NCI-H446 treated with DMSO at 0.1 percent for 48 hours (cell line): Measurements from ENCODE around the gene GRPEL2.
A peak's percentile ranks its signal among the peaks of the same experiment; 100 is the strongest.

Experiments
- DNase-seq: peaks from one replicate; lab custom pipeline; 2025; lab: John Stamatoyannopoulos, UW

The GRPEL2 gene

DNA sequence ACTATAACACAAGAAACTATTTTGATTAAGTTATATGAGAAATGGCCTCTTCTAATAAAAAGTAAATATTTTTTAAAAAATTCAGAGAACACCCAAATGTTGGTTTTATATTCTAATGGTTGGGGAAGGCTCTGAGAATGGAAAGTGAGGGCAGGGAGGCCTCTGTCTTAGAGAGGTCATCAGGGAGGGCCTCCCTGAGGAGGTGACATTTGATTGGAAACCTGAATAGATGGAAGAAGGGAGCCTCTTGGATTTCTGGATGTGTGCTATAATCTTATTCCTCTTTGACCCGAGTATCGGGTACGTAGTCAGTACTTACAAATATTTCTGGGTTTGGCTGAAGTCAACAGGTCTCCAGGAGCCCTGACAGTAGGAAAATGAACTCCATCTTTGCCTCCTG lies 26.1 kb upstream of the GRPEL2 start:
- DNase-seq, result no peak

DNA sequence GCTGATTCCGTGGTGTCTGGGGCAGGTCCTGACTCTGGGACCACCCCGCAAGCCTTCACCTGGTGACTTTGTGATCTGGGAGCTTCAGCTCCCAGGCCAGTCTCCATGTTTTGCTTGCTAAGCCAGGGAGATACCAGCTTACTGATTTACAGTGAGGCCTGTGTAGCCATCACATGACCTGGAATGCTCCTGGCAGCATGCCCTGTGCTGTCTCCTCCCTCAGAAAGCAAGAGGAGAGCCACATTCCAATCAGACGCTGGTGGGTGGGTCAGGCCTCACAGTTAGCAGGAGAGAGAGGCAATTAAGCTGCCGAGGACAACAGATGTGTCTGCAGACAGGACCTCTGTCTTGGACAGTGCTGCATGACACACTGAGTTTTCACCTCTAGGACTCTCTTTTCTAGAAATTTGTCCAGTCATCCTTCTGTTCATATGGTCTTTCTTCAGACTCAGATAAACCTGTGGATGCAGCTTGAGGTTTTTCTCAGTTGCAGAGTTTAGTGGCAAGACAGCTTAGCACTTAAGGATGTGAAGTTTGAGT lies 24.4 kb upstream of the GRPEL2 start:
- peak; percentile 45 for DNase-seq

DNA sequence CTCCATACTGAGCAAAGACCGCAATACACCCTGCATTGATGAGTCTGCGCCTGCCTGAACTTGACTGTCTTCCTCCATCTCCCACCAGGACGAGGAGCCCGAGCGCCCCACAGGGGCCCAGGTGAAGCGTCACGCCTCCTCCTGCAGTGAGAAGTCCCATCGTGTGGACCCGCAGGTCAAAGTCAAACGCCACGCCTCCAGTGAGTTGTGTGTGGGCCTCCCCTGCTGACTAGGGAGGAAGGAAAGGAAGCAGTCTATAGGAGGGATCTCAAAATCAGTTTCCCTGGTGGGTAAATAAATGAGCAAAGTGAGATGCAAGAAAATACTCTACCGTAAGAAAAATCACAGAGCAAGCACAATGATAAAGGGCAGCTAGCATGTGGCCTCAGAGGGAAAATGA lies 22.8 kb upstream of the GRPEL2 start:
- no peak for DNase-seq

DNA sequence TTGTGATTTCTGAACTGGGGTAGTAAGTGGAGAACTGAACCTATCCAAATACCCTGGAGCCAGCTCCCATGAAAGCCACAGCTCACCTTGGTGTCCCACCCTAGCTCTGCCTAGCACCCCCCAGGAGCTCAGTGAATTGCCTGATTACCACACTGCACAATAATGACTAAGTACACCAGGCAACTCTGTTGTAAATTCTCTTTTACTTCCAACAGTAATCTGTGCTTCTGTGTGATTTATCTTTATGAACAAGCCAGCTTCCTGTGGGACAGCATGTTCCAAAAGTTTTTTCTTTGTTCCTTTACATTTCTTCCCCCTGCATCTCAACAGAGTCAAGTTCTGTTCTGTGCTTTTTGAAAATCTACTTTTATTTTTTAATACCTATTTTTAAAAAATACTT lies 22.1 kb upstream of the GRPEL2 start:
- no peak for DNase-seq

DNA sequence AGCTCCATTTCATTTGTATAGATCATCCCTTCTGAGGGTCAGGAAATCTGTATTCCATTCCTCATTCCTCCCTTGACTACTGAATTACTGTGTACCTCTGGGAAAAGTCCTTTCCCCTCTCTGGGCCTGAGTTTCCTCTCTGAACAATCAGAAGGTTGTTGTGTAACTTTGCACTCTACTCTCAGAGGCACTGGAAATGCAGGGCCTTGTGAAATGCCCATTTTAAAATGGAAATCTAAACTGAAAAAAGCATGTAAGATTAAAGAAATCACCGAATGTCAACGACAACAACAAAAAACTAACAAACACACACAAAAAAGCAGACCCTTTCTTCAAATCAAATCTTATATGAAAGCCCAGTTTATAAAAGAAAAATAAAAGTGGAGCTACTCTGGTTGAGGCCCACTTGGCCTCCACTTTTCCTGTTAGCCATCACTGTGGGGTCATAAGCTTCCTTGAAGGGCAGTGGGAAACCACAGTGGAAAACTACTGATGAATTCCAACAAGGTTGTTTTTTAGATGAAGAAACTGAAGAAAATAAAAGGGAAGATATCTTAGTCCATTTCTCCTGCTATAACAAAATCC lies 21.6 kb upstream of the GRPEL2 start:
- no peak for DNase-seq

DNA sequence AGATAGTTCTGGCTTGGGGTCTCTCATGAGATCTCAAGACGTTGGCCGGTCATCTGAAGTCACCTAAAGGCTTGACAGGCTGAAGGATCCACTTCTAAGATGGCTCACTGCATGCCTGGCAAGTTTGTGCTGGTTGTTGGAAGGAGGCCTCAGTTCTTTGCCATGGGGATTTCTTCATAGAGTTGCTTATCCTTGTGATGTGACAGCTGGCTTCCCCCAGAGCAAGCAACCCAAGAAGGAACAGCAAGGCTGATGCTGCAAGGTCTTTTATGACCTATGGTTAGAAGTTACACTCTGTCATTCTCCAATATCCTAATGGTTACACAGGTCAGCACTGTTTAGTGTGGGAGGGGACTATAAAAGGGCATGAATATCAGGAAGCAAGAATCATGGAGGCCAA lies 20.7 kb upstream of the GRPEL2 start:
- DNase-seq, result no peak

DNA sequence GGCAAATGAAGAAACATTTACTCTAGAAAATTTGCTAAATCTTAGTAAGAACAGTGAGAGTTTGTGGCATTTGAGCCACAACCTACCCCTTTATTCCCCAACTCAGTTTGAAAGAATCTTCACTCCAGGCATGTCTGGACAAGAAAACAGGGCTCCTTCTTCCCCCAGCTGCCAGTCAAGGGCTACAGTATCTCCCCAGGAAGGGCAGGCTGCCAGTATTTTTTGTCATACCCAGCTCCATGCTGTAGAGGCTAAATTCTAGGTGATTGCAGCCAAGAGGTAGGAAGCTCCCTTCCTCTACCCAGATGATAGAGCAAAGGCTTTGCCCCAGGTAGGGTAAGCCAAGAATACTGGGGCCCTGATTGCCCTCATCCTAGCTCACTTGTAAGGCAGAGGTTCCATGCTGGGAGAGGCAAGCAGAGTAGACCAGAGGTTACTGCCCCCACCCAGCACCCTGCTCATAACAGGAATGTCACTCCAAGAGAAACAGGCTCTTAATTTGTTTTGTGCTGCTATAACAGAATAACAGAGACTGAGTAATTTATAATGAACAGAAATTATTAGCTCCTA lies 20.0 kb upstream of the GRPEL2 start:
- no peak for DNase-seq

DNA sequence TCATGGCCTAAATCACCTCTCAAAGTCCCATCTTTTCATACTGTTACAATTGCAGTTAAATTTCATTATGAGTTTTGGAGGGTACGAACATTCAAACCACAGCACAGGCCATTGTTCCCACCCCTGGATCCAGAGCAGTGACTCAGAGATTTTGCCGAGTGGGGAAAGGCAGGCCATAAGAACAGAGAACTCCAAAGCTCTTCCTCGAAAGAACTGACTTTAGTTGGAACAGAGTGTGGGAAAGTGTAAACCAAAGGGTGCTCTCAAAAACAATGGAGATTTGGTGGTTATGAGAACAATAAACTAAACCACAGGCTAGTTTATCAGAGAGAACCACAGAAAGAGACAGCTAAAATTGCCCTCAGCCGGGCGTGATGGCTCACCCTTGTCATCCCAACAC lies 19.4 kb upstream of the GRPEL2 start:
- DNase-seq, result no peak

DNA sequence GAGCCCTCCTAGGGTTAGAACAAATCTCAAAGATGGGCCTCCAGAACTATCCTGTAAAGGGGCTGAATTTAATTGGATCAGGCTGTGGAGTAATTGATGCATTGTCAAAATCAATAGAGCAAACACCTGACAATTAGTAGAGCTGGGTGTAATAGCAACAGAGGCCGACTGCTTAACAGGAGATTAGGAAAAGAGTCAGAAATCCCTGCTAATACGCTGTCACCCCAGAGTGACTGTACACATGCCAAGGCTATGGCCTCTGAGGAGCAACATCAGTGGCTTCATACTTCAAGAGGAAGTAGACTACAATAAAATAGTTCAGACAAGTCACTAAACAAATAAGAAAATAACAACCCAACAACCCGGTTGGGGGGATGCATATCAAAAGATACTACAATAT lies 18.7 kb upstream of the GRPEL2 start:
- DNase-seq, result no peak

DNA sequence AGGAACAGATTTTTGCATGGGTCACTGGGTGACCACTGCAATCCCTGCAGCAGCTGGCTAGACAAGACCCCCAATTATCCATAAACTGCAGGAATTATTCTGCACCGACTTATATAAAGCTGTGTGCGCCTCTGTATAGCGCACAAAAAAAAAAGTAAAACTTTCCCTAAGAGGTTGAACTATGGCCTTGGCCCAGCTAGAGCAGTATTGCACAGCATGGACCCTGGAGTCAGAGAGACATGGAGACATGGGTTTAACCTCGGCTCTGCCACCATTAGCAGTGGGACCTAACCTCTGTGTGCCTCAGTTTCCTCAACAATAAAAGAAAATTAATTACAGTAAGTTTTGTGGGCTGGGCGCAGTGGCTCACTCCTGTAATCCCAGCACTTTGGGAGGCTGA lies 17.1 kb upstream of the GRPEL2 start:
- no peak for DNase-seq

DNA sequence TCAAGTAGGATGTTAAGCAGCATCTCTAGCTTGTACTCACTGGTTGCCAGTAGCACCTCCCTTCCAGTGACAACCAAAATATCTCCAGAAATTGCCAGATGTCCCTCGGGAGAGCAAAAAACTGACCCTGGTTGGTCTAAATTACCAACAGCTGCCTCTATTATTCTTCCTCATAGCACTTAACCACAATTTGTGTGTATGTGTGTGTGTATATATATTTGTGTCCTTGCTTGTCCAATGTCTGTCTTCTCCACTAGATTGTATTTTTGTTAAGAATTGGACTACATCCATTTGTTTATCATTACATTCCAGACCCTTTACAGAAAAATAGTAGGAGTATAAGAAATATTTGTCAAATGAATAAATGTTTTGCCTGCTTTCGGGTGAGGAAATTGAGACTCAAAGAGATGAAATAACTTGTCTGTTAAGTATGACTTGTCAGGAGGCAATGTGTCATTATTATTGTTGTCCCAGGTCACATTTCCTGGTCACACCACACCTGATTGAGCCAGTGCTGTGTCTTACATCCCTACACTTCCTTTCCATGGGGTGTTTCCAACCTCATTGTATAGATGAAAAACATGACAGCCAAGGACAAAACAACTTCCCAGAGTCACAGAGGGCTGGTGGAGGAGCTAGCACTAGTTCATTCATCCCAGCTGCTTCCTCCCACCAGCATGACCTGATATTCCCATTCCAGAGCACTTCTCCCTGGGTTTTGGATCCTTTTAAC lies 11.4 kb upstream of the GRPEL2 start:
- DNase-seq, result no peak

DNA sequence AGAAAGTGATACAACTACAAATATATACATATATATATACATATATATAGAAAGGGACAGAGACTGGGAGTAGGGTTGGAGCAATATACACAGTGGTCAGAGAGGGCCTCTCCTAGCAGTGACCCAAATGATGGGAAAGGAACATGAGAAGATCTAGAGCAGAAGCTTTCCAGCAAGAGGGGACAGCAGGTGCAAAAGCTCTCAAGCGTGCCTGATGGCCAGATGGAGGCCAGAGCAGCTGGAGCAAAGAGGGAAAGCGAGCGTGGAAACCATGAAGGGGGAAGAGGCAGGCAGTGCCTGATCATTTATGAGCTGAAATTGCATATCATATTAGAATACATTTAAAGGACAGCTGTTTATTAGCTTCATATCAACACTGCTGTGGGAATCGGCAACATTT lies 7.6 kb upstream of the GRPEL2 start:
- no peak for DNase-seq

DNA sequence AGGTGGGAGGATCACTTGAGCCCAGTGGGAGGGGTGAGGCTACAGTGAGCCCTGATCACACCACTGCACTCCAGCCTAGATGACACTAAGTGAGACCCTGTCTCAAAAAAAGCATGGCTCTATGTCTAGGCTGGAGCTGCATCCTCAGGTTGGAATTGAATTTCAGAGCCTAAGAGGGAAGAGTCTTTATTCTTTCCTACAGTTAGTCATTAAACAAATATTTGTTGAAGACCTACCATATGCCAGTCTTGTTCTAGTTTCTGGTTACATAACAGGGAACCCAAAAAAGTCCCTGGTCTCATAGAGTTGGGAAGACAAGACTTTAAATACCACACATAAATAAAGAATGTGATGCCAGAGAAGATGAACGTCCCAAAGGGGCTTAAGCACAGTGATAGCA lies 6.9 kb upstream of the GRPEL2 start:
- no peak for DNase-seq

DNA sequence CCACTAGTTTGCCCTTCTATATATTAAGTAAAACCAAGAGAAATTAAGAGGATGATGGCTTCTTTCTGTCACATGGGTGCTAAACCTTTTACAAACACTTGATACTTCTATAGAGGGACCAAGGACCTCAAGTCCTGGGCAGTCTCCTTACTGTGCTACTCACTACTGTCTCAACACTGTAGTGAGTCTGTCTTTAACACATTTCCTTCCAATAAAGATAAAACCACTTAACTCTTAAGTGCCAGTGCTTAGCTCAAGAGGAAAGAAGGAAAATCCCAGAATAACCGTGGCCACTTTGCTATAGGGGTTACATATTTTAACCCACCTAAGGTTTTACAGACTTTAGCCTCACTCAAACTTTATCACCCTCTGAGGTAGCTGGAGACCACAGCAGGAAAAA lies 4.4 kb upstream of the GRPEL2 start:
- DNase-seq, result no peak

DNA sequence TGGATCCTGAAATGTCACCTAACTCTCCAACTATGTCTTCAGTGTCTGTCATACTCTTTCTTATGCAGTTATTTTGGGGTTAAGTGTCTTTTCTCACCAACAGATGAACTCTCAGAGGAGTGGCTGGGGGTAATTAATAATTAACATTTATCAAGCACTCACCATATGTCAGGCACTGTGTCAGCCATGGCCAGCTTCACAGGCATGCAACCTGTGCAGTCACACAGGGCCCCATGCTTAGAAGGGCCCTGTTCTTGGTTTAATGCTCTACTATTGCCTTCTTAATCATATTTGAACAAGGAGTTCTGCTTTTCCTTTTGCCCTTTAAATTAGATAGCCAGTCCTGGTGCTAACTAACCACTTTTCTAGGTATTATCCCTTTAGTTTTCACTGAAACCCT lies 3.4 kb upstream of the GRPEL2 start:
- DNase-seq, result no peak

DNA sequence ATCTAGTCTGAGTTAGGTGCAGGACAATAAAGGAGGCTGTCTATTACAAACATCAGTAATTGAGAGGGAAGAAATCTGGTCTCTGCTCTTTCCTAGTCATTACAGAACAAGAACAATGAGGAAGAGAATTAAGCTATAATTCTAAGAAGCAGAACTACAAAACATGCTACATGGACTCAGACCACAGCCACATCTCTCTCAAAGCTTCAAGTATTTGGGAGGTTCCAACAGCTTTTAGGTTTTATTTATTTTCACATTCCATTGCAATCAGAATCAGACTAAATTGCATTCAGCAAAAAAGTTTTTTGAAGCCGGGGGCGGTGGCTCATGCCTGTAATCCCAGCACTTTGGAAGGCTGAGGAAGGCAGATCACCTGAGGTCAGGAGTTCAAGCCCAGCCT lies 1.1 kb upstream of the GRPEL2 start:
- no peak for DNase-seq

DNA sequence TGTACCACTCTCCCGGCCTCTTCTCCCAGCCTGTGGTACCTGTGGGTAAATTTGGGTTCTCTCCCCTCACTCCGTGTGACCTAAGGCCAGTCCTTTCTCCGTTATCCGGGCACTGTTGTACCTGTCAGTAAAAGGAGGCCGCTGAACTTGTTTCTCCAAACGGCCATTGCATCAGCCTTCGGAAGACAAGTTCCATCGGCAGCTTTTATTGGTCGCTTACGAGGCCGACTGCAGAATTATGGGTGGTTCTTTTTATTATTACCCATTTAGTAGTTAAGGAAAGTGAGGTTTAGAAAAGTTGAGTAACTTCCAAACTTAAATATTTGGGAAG lies 558 bp downstream of the GRPEL2 start:
- no peak for DNase-seq

DNA sequence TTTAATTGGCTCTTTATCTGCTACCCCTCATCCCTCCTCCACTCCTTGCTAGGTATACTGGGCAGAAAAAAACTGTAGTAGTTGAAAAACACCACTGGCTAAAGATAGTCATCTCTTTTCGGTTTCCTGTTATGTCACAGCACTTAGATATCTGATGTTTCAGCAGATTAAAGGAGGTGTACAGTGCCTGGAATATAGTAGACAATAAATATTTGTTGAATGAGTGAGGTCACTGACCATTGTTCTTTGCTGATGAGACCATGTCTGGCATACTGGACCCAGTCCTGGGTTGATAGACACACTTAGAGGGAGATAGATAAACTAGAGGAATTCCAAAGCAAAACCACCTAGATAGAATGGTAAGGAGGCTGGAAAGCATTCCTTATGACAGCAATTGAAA lies 3.2 kb downstream of the GRPEL2 start:
- DNase-seq, result no peak

DNA sequence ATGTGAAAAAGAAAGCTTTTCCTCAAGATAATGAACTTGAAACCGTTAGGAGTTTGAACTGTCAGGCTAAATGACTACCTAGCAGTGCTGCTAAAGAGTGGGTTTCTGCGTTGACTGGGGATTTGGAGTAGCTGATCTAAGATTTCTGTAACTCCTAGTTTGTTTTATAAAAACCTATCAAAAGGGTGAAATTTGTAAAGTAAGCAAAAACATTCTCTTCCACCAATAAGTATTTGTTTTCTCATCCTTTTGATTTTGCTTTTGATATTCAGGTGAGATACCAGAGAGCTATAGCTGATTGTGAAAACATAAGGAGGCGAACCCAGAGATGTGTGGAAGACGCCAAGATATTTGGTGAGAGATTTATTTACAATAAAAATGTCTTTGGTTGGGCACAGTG lies 4.1 kb downstream of the GRPEL2 start:
- no peak for DNase-seq

DNA sequence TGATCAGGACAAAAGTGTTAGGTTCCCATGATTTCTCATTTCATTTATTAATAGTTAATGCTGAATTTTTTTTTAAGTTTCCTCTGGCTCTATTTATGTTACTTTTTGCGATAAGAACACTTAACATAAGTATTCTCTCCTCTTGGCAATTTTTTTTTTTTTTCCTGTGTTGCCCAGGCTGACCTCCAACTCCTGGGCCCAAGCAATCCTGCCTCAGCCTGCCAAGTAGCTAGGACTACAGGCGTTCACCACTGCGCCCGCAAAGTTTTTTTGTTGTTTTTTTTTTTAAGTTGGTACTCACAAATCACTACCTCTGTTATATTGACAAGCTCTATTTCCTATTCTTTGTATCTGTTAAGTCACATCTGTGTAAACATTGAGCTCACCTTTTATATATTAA lies 6.9 kb downstream of the GRPEL2 start:
- DNase-seq, result no peak

DNA sequence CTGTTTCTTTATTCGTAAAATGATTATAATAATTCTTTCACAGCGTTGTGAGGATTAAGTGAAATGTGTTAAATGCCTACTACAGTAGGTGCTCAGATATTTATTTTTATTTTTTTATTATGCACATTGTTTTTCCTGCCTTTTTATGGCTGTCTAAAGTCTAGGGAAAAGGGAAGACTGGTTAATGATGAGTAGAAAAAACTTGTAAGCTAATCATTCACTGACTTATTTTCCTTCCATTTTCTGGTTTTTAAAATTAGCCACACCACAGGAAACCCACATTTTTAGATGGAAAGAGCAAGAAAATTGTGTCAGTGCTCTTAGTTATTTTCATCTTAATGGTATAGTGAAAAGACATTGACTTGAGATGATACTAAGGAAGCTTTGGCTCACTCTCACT lies 8.6 kb downstream of the GRPEL2 start:
- DNase-seq, result no peak

DNA sequence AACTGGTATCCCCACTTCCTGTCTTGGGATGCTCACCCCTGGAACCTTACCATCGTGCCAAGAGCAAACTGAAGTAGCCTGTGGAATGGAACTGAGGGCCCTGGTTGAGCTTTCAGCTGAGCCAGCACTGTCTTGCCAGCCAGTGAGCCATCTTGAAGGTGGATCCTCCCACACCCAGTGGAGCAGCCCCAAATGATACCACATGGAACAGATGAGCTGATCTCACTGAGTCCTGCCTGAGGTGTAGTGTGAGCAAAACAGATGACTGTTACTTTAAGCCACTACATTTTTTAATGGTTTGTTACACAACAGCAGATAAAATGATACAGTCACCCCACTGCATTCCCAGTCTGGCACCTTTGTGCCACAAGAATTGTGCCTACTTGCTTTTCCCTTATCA lies 10.4 kb downstream of the GRPEL2 start:
- no peak for DNase-seq

DNA sequence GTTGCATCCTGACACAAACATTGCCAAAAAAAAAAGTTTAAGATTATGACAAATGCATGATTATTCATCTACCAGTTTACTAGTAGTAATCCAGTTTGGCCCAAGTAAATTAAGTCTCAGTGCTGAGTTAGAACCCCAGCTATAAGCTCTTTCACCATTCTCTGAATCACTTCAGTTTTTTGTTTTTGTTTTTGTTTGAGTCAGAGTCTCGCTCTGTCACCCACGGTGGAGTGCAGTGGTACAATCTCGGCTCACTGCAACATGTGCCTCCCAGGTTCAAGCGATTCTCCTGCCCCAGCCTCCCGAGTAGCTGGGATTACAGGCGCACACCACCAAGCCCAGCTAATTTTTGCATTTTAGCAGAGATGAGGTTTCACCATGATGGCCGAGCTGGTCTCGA lies 11.1 kb downstream of the GRPEL2 start:
- DNase-seq, result no peak
